GM21786 (cell line): ENCODE measurements around the gene MDM1.

Source experiments
- ATAC-seq: cut with Tn5 transposase; IDR thresholded peaks from one replicate; pipeline ENCODE4 v1.9.1; 2021; ENCODE audit not compliant: unreplicated experiment

Gene MDM1

GRCh38 chr12:68331869-68332727, at the start of gene MDM1:
Gene MDM1, minus strand, starts transcription at chr12:68332362. Its CDS starts 117 bp downstream, at chr12:68332245.
- ATAC-seq: peak; percentile 99

GRCh38 chr12:68381476-68382219, 49.5 kb upstream of the MDM1 start:
- no peak for ATAC-seq

DNA sequence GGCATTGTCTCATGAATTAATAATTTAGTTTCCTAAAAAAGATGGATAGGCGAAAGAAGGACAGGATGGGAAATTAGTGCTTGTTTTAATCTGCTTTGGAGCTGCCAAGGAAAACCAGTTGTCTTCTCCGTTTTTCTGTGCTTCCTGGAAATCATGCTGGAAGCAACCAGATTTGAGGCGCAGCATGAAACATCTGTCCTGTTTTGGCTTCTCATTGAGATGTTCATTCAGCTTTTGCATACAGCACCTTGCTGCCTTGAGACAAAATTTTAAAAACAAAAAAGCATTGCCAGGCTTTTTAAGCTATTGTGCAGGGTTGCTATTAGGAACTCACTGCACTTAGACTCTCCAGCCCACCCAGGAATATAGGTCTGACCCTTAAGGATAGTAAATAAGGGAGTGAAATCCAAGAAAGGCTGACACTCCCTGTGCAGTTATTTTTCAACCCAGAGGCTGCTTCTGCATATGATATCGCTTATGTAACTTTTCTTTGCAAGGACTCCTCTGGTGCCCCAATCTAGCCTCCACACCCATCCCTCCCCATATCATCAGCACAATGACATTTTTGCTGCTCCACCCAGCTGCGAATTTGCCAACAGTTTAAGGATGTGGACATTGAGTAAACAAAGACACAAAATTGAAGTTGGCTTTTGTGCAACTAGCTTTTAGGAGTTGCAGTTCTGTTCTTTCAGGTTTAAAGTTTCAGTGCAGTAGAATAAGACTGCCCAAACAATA, 46.9 kb upstream of the MDM1 start:
- ATAC-seq: no peak

- ATAC-seq: no peak
These were observed 45.7 kb upstream of the MDM1 start for GRCh38 chr12:68377881-68378280.

DNA sequence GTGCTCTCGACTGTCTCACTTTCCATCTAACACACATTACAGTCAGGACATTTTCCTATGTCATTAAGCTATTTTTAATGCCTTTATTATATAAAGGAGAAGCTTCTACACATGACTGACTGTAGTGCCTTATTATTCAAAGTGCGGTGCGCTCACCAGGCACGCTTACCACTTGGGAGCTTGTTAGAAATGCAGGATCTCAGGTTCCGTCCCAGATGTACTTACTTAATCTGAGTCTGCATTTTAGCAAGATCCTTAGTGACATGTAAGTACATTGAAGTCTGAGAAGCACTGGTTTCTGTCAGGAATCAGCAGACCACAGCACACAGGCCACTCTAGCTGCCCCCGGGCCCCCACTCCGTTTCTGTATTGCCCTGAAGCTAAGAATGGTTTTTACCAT, 44.7 kb upstream of the MDM1 start:
- no peak for ATAC-seq

GRCh38 chr12:68375756-68376695, 43.9 kb upstream of the MDM1 start:
- ATAC-seq: no peak

- peak; percentile 92 for ATAC-seq
These were observed 42.3 kb upstream of the MDM1 start for GRCh38 chr12:68374307-68374982.

- ATAC-seq: no peak
These were observed 38.5 kb upstream of the MDM1 start for GRCh38 chr12:68370667-68371066.

DNA sequence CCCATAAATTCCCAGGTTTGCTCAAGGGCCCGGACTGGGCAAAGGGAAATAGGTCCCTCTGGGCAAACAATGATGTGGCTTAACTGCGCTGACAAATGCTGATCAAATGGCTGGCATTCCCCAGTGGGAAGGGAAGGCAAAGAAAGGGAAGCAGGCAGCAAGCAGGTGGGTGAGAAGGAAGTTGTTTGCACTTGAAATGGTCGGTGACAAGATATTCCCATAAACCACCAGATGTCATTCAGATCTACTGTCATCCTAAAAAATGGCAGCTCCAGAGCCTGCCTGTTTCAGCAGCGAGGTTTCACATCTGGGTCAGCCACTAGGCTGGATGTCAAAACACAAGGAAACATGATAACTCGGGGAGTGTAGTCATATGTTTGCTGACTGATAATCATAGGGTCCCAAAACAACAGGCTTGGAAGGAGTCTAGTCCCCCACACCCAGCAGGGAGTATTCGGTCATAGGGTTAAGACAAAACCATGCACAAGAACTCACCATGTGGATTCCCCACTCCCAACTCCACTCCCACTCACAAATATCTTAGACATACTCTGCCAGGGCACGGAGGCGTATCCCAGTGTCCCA, 37.9 kb upstream of the MDM1 start:
- no peak for ATAC-seq

- no peak for ATAC-seq
These were observed 36.2 kb upstream of the MDM1 start for GRCh38 chr12:68368327-68368726.

GRCh38 chr12:68367903-68368302, 35.7 kb upstream of the MDM1 start:
- no peak for ATAC-seq

DNA sequence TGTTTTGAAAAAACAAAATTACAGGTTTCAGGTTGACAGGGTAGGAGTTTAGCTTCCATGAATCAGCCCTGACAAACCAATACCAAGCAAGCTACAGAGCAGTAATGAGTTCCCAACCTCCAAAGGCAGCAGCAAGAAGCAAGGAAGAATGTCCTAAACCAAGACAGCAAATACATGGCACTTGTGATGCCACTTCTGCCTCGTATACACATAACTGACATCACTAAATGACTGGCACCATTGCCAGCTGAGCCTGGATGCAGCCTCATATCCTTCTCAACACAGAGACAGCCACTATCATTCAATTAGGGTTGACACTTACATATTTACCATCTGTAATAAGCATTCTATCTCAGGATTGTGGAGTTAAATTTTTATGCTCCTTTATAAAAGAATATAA, 35.0 kb upstream of the MDM1 start:
- ATAC-seq: no peak

- peak; percentile 80 for ATAC-seq
These were observed 32.9 kb upstream of the MDM1 start for GRCh38 chr12:68364893-68365725.

DNA sequence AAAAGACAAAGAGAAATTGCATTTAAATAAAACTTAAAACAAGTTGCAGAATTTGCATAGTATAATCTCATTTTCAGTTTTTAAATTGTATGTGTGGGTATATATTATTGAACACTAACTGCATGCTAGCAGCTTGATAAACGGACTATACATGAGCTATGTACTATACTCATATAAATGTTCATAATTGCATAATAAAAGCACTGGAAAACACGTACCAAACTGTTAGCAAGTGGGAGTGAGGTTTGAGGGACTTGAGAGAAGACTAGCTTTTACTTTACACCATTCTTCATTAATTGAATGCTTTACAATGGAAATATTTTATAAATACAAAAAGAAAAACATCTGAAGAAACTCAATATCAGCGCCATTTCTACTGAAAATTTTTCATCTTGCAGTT, 32.2 kb upstream of the MDM1 start:
- ATAC-seq: no peak

DNA sequence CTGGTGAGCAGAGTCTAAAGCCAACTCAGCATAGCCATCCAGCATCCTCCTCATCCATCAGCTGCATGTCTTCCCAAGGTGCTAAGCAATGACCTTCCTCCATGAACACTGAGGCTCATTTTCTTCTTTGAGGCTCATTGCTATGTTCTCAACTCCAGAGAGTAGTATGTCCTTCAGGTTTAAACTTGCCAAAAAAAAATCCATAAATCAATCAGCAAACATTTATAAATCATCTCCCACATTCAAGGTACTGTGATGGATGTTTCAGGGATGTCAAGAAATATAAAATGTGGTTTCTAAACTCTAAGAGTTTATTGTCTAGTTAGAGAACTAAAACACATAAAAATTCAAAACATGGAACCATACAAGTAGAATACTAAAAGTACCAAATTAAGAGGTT, 29.8 kb upstream of the MDM1 start:
- ATAC-seq: no peak

DNA sequence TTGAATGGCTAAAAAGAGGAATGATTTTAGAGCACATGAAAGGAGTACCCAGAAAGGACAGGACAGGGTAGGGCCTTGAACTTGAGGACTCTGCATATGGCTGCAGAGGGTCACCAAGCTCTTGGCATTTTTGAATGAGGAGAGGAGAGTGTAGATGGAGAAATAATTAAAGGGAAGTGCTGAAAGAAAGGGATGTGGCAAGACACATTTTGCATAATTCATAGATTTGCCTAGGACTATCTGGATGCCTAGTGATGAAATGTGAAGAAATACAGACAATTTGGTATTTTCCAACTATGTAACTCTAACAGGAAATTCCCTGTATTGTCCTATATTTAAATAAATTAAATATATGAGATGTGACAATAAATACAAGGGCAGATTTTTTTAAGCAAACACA, 27.5 kb upstream of the MDM1 start:
- no peak for ATAC-seq

DNA sequence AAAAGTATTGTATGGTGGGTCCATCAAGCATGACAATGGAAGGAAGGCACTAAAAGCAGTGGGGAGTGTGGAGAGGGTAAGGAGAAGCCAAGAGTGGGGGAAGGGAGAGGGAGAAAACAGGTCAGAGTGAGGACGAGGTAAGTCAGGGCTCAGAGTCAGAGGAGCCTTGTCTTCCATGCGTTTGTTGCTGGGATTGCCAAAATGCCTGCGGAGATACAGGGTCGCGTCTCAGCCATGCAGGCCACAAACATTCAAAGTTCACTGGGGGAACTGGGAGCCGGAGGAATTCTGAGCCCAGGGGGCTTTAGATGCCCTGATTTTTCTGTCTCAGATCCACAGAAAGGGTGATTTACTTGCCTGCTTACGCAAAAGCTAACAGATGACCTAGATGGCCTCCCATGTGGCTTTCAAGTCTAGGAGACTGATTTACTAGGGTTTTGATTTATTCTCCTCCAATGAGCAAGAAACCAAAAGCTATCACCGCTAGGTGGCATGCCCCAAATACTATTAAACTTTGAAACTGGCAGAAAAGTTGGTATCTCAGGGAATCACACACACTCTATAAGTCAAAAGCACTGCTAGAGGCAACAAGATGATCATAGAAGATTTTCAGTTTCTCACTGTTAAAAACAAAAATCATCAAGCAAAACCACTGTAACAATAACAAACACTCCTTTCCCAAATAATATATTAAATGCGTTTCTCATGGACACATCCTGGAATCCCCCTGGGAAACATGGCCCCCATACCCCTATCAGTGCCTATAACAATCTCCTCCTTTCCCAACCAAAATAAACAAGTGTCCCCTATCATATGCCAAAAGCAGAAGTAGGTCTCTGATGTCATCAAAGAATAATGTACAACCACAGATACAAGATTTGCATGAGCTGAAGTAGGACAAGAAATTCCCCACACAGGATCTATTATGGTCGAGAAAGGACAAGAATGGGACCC, 26.6 kb upstream of the MDM1 start:
- ATAC-seq: peak; percentile 82

- ATAC-seq: no peak
These were observed 24.8 kb upstream of the MDM1 start for GRCh38 chr12:68356986-68357385.
